Choroid plexus epithelial cell (primary cell): ENCODE results near the gene FUBP3.

ENCODE experiments used
- DNase-seq: peaks from one replicate; pipeline ENCODE4 v3.0.0-alpha.2; 2010; ENCODE audit warnings: low read depth
- H3K4me3 ChIP-seq: 2 replicates; pipeline ENCODE4 v1.5.1; 2011; ENCODE audit warnings: low read depth, mild to moderate bottlenecking, control low read depth, low read length, moderate library complexity
- TF ChIP-seq, protein P1 (sequence below): conservative IDR thresholded peaks from 2 replicates; pipeline ENCODE4 v1.5.1; 2011; ENCODE audit warnings: low read depth, mild to moderate bottlenecking, control low read depth, inconsistent platforms, low read length, moderate library complexity

FUBP3 gene

DNA sequence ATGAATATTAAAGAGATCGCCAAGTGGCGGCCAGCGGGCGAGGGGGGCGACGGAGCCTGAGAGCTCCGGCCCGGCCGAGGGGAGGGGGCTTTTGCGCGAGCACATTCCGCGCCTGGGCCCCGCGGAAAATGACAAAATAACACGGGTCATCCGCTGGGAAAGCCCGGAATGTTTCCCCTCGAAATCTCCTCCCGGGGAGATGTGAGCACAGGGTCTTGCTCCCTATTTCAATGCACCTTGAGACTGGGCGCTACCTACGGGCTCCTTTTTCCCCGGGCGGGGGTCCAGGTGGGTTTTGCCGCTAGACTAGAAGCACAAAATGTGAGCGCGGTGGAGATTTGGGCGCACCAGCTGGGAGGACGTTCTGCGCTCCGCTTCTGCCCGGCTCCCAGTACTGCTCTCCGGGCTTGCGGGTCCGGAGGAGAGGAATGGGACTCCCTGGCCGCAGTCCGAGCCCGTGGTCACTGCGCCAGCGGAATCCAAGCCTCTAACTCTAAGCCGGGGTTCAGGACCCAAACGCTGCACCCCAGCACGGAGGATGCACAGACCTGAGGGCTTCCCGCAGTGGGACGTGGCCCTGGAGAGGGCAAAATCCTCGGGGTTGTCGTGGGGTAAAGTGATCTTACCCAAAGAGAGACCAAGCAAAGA lies 82.2 kb downstream of the FUBP3 start:
- TF ChIP-seq, protein P1, sequence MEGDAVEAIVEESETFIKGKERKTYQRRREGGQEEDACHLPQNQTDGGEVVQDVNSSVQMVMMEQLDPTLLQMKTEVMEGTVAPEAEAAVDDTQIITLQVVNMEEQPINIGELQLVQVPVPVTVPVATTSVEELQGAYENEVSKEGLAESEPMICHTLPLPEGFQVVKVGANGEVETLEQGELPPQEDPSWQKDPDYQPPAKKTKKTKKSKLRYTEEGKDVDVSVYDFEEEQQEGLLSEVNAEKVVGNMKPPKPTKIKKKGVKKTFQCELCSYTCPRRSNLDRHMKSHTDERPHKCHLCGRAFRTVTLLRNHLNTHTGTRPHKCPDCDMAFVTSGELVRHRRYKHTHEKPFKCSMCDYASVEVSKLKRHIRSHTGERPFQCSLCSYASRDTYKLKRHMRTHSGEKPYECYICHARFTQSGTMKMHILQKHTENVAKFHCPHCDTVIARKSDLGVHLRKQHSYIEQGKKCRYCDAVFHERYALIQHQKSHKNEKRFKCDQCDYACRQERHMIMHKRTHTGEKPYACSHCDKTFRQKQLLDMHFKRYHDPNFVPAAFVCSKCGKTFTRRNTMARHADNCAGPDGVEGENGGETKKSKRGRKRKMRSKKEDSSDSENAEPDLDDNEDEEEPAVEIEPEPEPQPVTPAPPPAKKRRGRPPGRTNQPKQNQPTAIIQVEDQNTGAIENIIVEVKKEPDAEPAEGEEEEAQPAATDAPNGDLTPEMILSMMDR: no peak
- no peak overlapping the region for H3K4me3 ChIP-seq
- DNase-seq: no peak

DNA sequence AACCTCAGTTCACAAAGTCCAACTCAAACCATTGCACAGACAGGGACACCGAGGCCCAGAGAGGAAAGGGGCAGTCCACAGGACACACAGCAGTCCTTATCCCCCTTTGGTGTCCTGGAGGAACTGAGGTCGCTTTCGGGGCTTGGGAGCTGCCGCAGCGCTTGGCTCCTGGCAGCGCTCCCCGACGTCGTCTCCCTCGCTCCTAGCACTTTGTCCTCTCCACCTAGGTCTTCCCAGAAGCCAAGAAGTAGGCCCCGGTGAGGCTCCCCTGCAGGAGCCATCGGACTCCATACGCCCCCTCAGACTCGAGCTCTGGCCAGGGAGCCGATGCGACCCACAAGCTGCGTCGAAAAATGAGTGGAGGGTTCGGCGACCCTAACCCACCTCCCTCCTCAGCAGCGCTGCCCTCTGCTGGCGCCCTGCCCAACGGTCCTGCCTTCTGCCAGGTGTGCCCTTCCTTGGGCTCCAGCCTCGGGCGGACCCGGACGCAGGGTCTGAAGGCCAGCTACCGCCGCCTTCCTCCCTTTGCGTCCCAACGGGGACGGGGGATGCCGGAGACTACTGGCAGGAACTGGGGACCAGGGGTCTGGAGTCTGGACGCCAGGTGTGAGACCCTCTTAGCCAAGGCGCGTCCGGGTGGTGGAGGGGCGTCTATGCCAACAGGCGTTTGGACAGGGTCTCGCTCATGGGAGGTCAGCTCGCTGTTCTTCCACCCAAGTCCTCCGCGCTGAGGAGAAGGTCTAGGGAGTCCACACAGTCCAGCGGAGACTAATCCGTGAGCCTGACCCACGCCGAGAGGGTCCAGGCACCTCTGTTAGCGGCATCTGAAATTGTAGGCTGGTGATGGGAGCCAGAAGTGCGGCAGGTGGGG lies 83.0 kb downstream of the FUBP3 start:
- TF ChIP-seq, protein P1: no peak
- no peak for DNase-seq
- H3K4me3 ChIP-seq: no peak overlapping the region

DNA sequence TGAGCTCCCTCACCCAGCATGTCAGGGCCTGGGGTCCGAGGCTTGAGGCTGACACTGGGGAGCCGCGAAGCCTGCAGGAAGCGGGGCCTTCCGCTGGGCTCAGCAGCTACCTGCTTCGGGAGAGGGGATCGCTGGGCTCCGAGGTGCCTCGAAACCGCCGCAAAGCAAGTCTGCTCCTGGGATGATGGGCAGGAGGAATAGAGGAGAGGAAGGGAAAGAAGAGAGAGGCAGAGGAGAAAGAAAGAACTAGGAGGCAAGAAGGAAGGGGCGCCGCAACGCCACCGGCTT lies 83.5 kb downstream of the FUBP3 start:
- TF ChIP-seq, protein P1: no peak
- no peak for DNase-seq
- no peak overlapping the region for H3K4me3 ChIP-seq

DNA sequence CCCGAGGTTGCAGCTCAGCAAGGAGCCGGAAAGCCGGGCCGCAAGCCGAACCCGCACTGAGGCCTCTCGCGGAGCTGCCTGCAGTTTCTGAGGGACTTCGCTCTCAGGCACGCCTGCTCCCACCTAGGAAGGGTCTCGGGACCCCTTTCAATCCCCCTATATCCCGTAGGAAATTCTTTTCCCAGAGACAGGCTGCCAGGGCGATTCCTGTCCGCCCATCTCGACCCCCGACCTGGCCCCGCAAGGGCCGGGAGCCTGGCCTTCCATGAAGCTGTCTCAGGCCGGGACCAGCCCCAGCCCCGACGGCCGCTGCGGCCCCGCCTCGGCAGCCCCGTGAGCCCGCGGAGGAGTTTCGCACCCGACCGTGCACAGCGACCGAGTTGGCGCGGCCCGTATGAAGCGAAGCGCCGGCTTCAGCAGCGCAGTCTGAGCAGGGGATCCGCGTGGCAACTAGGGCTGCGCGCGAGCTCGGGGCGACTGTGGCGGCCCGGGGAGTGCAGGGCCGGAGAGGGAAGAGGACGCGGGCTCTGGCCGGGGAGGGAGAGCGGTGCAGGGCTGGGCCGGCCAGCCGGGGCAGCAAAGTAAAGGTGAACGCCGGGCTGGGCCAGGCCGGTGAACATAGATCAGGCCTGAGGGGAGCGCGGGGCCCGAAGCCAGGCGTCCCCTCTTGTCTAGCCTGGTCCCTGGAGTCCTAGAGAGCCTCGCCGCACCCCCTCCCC lies 84.0 kb downstream of the FUBP3 start:
- TF ChIP-seq, protein P1: no peak
- no peak overlapping the region for H3K4me3 ChIP-seq
- peak; percentile 18 for DNase-seq

DNA sequence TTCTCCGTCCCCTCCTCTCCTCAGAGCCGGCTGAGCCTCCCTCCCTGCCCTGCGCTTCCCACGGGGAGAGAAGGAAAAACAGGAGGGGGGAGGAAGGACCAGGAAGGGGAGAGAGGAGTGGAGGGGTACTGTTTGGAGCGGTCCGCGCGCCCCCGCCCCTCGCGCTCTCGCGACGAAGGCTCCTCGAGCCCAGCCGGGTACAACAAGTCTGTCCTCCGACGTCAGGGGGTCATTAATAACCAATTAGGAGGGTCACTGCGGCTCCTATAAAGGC lies 84.5 kb downstream of the FUBP3 start:
- H3K4me3 ChIP-seq: no peak overlapping the region
- TF ChIP-seq, protein P1: no peak
- no peak for DNase-seq

DNA sequence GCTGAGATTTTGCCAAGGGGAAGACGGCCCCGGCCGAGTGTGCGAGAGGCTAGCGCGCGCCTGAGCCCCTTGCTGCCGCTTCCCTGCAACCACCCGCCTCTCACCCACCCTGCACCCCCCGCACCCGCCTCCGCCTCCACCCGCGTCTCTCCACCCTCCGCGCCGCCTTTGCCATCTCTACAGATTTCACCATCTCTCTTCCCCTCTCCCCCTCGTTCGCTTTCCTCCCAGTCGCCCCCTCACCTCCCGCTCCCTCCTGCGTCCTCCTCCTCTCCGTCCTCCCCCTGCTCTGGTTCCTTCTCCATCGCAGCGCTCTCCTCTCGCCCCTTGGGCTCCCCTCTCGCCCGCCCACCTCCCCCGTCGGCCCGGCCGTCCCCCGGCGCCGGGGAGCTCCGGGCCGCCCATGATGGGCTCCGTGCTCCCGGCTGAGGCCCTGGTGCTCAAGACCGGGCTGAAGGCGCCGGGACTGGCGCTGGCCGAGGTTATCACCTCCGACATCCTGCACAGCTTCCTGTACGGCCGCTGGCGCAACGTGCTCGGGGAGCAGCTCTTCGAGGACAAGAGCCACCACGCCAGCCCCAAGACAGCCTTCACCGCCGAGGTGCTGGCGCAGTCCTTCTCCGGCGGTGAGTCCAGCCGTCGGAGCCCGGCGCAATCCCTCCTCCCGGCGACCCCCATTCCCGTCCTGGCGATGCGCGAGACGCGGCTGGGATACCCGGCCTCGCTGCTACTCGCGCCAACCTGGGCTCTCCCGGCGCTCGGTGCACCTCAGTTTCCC lies 85.1 kb downstream of the FUBP3 start, which contains the start of gene PRDM12:
Gene PRDM12 (plus strand): TSS at position 344 of the 778 bp plus-strand sequence. CDS start 60 bp downstream, at position 404.
- TF ChIP-seq, protein P1: no peak
- no peak within 1 kb of the TSS for H3K4me3 ChIP-seq
- DNase-seq: no peak
